NCI-H2107 treated with DMSO at 0.1 percent for 48 hours (cell line): Measurements from ENCODE around the gene COX14.
"Not testable (repeated sequence)": the region's sequence is repeated elsewhere in the genome, so short reads cannot be mapped to it uniquely, and the experiment has no call there.

Source experiments
- DNase-seq: peaks from one replicate; lab custom pipeline; 2025; ENCODE audit not compliant: unreplicated experiment; lab: John Stamatoyannopoulos, UW

COX14 gene

GRCh38 chr12:50154947-50155346, 42.9 kb downstream of the COX14 start:
- DNase-seq, result not testable (repeated sequence)

GRCh38 chr12:50156641-50157040, 44.6 kb downstream of the COX14 start:
- no peak for DNase-seq

GRCh38 chr12:50157259-50157658, 45.2 kb downstream of the COX14 start:
- no peak for DNase-seq

GRCh38 chr12:50160643-50161042, 48.6 kb downstream of the COX14 start:
- no peak for DNase-seq

- DNase-seq, result no peak
Observed at GRCh38 chr12:50162230-50162629, 50.2 kb downstream of the COX14 start.

GRCh38 chr12:50164963-50165362, 52.9 kb downstream of the COX14 start:
- no peak for DNase-seq

GRCh38 chr12:50166799-50167048, 54.7 kb downstream of the COX14 start:
- no peak for DNase-seq

GRCh38 chr12:50167049-50167828, 55.2 kb downstream of the COX14 start, which contains the start of gene CERS5:
Gene CERS5 (minus strand): TSS chr12:50167369. CDS start chr12:50167297, 72 bp downstream.
- DNase-seq, result peak; percentile 98
